Activated CD4-positive, alpha-beta T cell treated with anti-CD3 and anti-CD28 coated beads, Interleukin-2, amount 10 ng/mL, durations not matched to agents 7 days and 5 days (primary cell): ENCODE results near the gene IER5. TPM values are rescaled to one million over a fixed set of nuclear protein-coding genes. Genes with fewer than 3 reads are reported as not detected.

Experiments used
- total RNA-seq, 2 experiments: library from RNA; stranded (reverse); gene quantifications; one replicate each; pipeline ENCODE4 v1.2.3, GENCODE V29; 2021

Gene IER5
- total RNA-seq, 2 experiments from 2014 or later: 20.3 to 24.9 TPM

Other genes starting within 250 kb of the IER5 start
- gene KIAA1614, start 175.8 kb upstream of the IER5 start, total RNA-seq: under 1 TPM; 0.22 to 0.33 TPM
- 10 to 100 TPM; 17.9 to 18.4 TPM for gene STX6, start 65.8 kb upstream of the IER5 start, total RNA-seq
- 10 to 100 TPM; 37.4 to 38.7 TPM for gene MR1, start 54.7 kb upstream of the IER5 start, total RNA-seq